K562 (cell line): ENCODE measurements around the gene ERC2. TPM values are rescaled to one million over a fixed set of nuclear protein-coding genes. Genes with fewer than 3 reads are reported as not detected.

ENCODE experiments used
- ATAC-seq: fragments of 200-7000 bp; cut with Tn5 transposase; 3 replicates; pipeline ENCODE4 v1.9.1; 2020; ENCODE audit warnings: moderate library complexity
- BruUV-seq: library from RNA; stranded (reverse); fragments of 400-500 nt; replicated peaks from 2 replicates; lab custom pipeline; 2021; lab: Mats Ljungman, UMichigan
- CTCF ChIA-PET: fragments of 300-600 bp; formaldehyde crosslinking; extraction: SDS; loops from one replicate; lab custom pipeline; 2021; ENCODE audit warnings: low intra/inter-chr PET ratio; lab: Yijun Ruan, JAX
- POLR2A ChIA-PET: fragments of 300-600, 350-650 bp; sonication (Branson Sonifier 250); formaldehyde crosslinking; extraction: SDS; loops from one replicate; lab custom pipeline; 2021; ENCODE audit warnings: antibody characterized with exemption, inconsistent platforms; lab: Yijun Ruan, JAX
- DNase-seq, 4 experiments: peaks; one replicate each; pipeline versions ENCODE4 v3.0.0 to v3.0.0-alpha.2; 2011 to 2018; ENCODE audit warnings: low spot score in 3 of 4, mixed read lengths in 3 of 4; ENCODE audit errors: extremely low read depth in 1 of 4
- FAIRE-seq: peaks from 2 replicates; lab custom pipeline; 2011; peaks lifted over from hg19 to GRCh38; lab: Jason Lieb, UNC
- H2AFZ ChIP-seq: 2 replicates; pipeline ENCODE4 v1.6.0; 2011; ENCODE audit warnings: low read depth, low read length, control low read depth, inconsistent platforms
- H3K27ac ChIP-seq: fragments of 200-600 bp; 3 replicates; pipeline ENCODE4 v1.8.0; 2011; ENCODE audit warnings: low read depth, mild to moderate bottlenecking, control low read depth, inconsistent platforms, low read length, moderate library complexity, mixed read lengths; ENCODE audit errors: extremely low read depth
- H3K27me3 ChIP-seq, 2 experiments: fragments of 300-600 bp in 1 of 2; 2 replicates in 1 of 2; 3 replicates in 1 of 2; pipeline versions ENCODE4 v1.6.0 to v1.8.0; 2011; ENCODE audit warnings: inconsistent platforms in 2 of 2, low read length in 2 of 2, mild to moderate bottlenecking in 1 of 2, mixed read lengths in 1 of 2, moderate library complexity in 1 of 2; ENCODE audit not compliant: control insufficient read depth in 2 of 2, insufficient read depth in 2 of 2
- H3K36me3 ChIP-seq: fragments of 300-600 bp; 3 replicates; pipeline ENCODE4 v1.8.0; 2011; ENCODE audit warnings: mild to moderate bottlenecking, low read length, inconsistent platforms; ENCODE audit not compliant: control insufficient read depth, insufficient read depth
- H3K4me1 ChIP-seq, 2 experiments: fragments of 200-600 bp in 1 of 2; replicated peaks in 1 of 2; 2 replicates in 1 of 2; 3 replicates in 1 of 2; pipeline versions ENCODE4 v1.5.1 to v1.8.0; 2011; ENCODE audit warnings: inconsistent platforms in 2 of 2, low read length in 2 of 2, mild to moderate bottlenecking in 1 of 2, mixed read lengths in 1 of 2, moderate library complexity in 1 of 2; ENCODE audit not compliant: control insufficient read depth in 2 of 2, insufficient read depth in 2 of 2
- H3K4me2 ChIP-seq: 2 replicates; pipeline ENCODE4 v1.6.1; 2011; ENCODE audit warnings: low read length, control low read depth, inconsistent platforms, mixed read lengths; ENCODE audit not compliant: insufficient read depth
- H3K4me3 ChIP-seq: fragments of 200-600 bp; sonication (generic), shearing (Covaris generic); 2 replicates; pipeline ENCODE4 v1.5.1; 2016; ENCODE audit warnings: control low read depth, inconsistent platforms
- H3K79me2 ChIP-seq: fragments of 200-600 bp; 3 replicates; pipeline ENCODE4 v1.8.0; 2011; ENCODE audit warnings: low read length, inconsistent platforms; ENCODE audit not compliant: control insufficient read depth, insufficient read depth
- H3K9ac ChIP-seq, 2 experiments: 2 replicates each; pipeline versions ENCODE4 v1.6.0 to v1.6.1; 2011; ENCODE audit warnings: low read depth in 2 of 2, low read length in 2 of 2, control low read depth in 1 of 2, inconsistent platforms in 1 of 2, mild to moderate bottlenecking in 1 of 2, mixed read lengths in 1 of 2; ENCODE audit not compliant: insufficient read depth in 1 of 2
- H3K9me1 ChIP-seq: one replicate; pipeline ENCODE4 v1.6.0; 2011; ENCODE audit warnings: inconsistent platforms, mild to moderate bottlenecking, low read length, moderate library complexity; ENCODE audit not compliant: control insufficient read depth, insufficient read depth
- H3K9me3 ChIP-seq: replicated peaks from 2 replicates; pipeline ENCODE4 v1.5.1; 2011; ENCODE audit warnings: low read depth, low read length, inconsistent platforms; ENCODE audit not compliant: control insufficient read depth, insufficient read depth
- H4K20me1 ChIP-seq: replicated peaks from 2 replicates; pipeline ENCODE4 v1.6.1; 2011; ENCODE audit warnings: low read length, inconsistent platforms, mixed read lengths; ENCODE audit not compliant: control insufficient read depth, insufficient read depth
- CBX2 ChIP-seq: fragments of 200-600 bp; sonication (generic); IDR thresholded peaks from one replicate; pipeline ENCODE4 v1.6.1; 2012; ENCODE audit warnings: mild to moderate bottlenecking, low read length, inconsistent platforms; ENCODE audit not compliant: insufficient read depth, poor library complexity, severe bottlenecking
- COPS2 ChIP-seq: fragments of 450-650 bp; conservative IDR thresholded peaks from 2 replicates; pipeline ENCODE4 v1.6.1; 2016; ENCODE audit warnings: mild to moderate bottlenecking, moderate library complexity
- DDX20 ChIP-seq: fragments of 450-650 bp; IDR thresholded peaks from 2 replicates; pipeline ENCODE4 v1.6.1; 2016; ENCODE audit warnings: missing genetic modification characterization, low read depth, mild to moderate bottlenecking, missing compliant biosample characterization, moderate library complexity
- FOXJ3 ChIP-seq: sonication (generic); formaldehyde crosslinking; IDR thresholded peaks from 2 replicates; pipeline ENCODE4 v1.4.0; 2020; ENCODE audit warnings: mild to moderate bottlenecking, missing genetic modification reagents
- FUS ChIP-seq: fragments of 200-400 bp; formaldehyde crosslinking; optimal IDR thresholded peaks from 2 replicates; pipeline ENCODE3; 2017; ENCODE audit warnings: low read depth, low read length
- JUNB ChIP-seq: fragments of 450-650 bp; formaldehyde crosslinking; conservative IDR thresholded peaks from 2 replicates; pipeline ENCODE4 v1.4.0; 2020; ENCODE audit warnings: mild to moderate bottlenecking
- KDM5B ChIP-seq: fragments of 200-600 bp; sonication (generic); IDR thresholded peaks from 2 replicates; pipeline ENCODE4 v1.6.1; 2012; ENCODE audit warnings: low read depth, mild to moderate bottlenecking, moderate library complexity, low read length, control low read depth, inconsistent platforms; ENCODE audit not compliant: insufficient replicate concordance
- PRPF4 ChIP-seq: fragments of 200-400 bp; formaldehyde crosslinking; IDR thresholded peaks from one replicate; pipeline ENCODE4 v1.6.1; 2017; ENCODE audit warnings: low read length, low read depth, mild to moderate bottlenecking; ENCODE audit not compliant: insufficient read depth, poor library complexity, severe bottlenecking
- SLC30A9 ChIP-seq: fragments of 250-450 bp; sonication (Bioruptor Pico); IDR thresholded peaks from 2 replicates; pipeline ENCODE4 v1.8.0; 2022; ENCODE audit warnings: mild to moderate bottlenecking, moderate library complexity
- SRSF1 ChIP-seq: fragments of 200-400 bp; formaldehyde crosslinking; IDR thresholded peaks from 2 replicates; pipeline ENCODE4 v1.6.1; 2017; ENCODE audit warnings: mild to moderate bottlenecking, low read depth, low read length, moderate library complexity
- TAF1 ChIP-seq: IDR thresholded peaks from 2 replicates; pipeline ENCODE4 v1.6.1; 2011; ENCODE audit warnings: mild to moderate bottlenecking, low read length, moderate library complexity; ENCODE audit not compliant: insufficient read depth, control insufficient read depth, severe bottlenecking; ENCODE audit errors: extremely low read depth
- WGBS: fragments of 100-300 bp; shearing (Covaris generic); methylation state at CpG from one replicate; pipeline ENCODE4 v1.1.6; 2016; ENCODE audit warnings: low coverage, mixed read lengths; ENCODE audit not compliant: insufficient coverage; ENCODE audit errors: missing lambda C conversion rate; 5-methylcytosine and 5-hydroxymethylcytosine counted together
- in situ Hi-C: fragments of 300-500 bp; cut with MboI; formaldehyde crosslinking; loops from 4 replicates; pipeline ENCODE4 v1.15.0; 2018; ENCODE audit warnings: inconsistent platforms, mixed read lengths
- intact Hi-C: fragments of 100-400 bp; cut with micrococcal nuclease; formaldehyde crosslinking; loops from 2 replicates; pipeline ENCODE4 v1.14.2; 2022
- polyA plus RNA-seq, 8 experiments: library from polyadenylated mRNA; depleted of rRNA in 4 of 8; stranded (reverse) in 5 of 8; unstranded in 3 of 8; fragments of >200 nt; fragmentation: Nextera tagmentation in 2 of 8; fragmentation: Illumina TruSeq in 1 of 8; extraction: Ambion mirVana in 2 of 8; extraction: Trizol in 1 of 8; gene quantifications; 2 replicates each; pipeline versions ENCODE4 v1.2.1 to v1.2.3, GENCODE V29; 2011 to 2014; ENCODE audit warnings: inconsistent platforms in 1 of 8, missing spikeins in 1 of 8
- total RNA-seq, 7 experiments: library from RNA; depleted of rRNA in 6 of 7; stranded (reverse); fragments of >200 nt in 6 of 7; fragmentation: Illumina TruSeq in 2 of 7; extraction: Trizol in 2 of 7; gene quantifications; 2 replicates each; pipeline versions ENCODE4 v1.2.1 to v1.2.3, GENCODE V29; 2011 to 2021; ENCODE audit warnings: low replicate concordance in 1 of 7
- TF ChIP-seq, protein P1 (sequence below): sonication (generic); formaldehyde crosslinking; IDR thresholded peaks from 2 replicates; pipeline ENCODE4 v1.8.0; 2022; ENCODE audit warnings: missing genetic modification reagents, mild to moderate bottlenecking, moderate library complexity, borderline replicate concordance
- TF ChIP-seq, protein P2 (sequence below): sonication (generic); formaldehyde crosslinking; IDR thresholded peaks from 2 replicates; pipeline ENCODE4 v1.8.1; 2023; ENCODE audit warnings: mild to moderate bottlenecking, missing genetic modification reagents
- TF ChIP-seq, protein P3 (sequence below): sonication (generic); formaldehyde crosslinking; IDR thresholded peaks from 2 replicates; pipeline ENCODE4 v1.8.0; 2023; ENCODE audit warnings: mild to moderate bottlenecking, missing genetic modification reagents

The ERC2 gene
- total and polyA plus RNA-seq, 9 of the 15 experiments (the other 6 are each of a cell fraction or from before 2014, with no cell fraction given): 0.04 to 0.18 (median 0.07) TPM; not detected in 2

DNA sequence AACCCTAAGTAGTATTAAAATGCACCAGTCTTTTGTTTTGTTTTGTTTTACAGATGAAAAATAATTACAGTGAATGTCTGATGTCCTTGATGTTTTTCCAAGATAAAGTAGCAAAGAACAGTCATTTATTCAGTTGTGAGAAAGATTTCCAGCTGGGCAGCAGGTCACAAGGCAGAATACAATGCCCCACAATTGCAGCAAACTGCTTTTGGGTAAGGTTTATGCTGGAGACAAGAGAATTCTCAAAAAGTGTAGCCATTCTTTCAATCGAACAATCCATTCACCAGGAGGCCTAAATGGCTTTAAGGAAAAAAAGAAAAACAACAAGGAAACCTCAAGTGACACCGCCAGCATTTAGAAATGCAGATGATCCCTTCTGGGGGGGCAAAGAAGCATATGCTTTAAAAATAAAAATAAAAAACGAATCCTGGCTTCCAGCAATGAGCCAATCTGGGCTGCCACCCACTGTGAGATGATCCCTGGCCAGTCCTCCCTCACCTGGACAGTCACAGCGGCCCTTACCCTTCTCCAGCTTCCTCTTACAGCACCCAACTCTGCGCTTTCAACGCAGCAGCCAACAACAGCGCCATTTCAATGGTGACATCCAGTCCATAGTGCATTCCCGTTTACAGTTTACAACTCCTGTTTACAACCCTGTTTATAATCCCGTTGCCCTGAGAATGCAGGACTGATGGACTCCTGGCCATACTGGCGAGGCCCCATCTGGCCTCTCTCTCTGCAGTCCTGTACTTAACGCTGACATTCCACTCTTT is 955.5 kb downstream of the ERC2 start:
- Histone ChIP-seq H3K4me3 (no peak overlapping the region), H3K27me3 (no peaks in the 10 kb centered on the region; a peak in 1 of 5 replicates), H3K9me3 (no peaks in the 10 kb centered on the region), H3K4me2 (no peak overlapping the region), H3K4me1 (no peaks in the 10 kb centered on the region), H3K36me3 (no peaks in the 10 kb centered on the region), H3K79me2 (no peaks in the 10 kb centered on the region), H2AFZ (no peak overlapping the region), H3K27ac (no peak overlapping the region), H4K20me1 (no peaks in the 10 kb centered on the region), H3K9me1 (no peaks in the 10 kb centered on the region), H3K9ac (no peak overlapping the region)
- DNase-seq (no peak), ATAC-seq (no peak), FAIRE-seq (no peak)
- no peak for TF ChIP-seq DDX20 (tag)
- TF ChIP-seq, protein P1, sequence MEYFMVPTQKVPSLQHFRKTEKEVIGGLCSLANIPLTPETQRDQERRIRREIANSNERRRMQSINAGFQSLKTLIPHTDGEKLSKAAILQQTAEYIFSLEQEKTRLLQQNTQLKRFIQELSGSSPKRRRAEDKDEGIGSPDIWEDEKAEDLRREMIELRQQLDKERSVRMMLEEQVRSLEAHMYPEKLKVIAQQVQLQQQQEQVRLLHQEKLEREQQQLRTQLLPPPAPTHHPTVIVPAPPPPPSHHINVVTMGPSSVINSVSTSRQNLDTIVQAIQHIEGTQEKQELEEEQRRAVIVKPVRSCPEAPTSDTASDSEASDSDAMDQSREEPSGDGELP: no peak
- TF ChIP-seq, protein P2, sequence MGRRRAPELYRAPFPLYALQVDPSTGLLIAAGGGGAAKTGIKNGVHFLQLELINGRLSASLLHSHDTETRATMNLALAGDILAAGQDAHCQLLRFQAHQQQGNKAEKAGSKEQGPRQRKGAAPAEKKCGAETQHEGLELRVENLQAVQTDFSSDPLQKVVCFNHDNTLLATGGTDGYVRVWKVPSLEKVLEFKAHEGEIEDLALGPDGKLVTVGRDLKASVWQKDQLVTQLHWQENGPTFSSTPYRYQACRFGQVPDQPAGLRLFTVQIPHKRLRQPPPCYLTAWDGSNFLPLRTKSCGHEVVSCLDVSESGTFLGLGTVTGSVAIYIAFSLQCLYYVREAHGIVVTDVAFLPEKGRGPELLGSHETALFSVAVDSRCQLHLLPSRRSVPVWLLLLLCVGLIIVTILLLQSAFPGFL: no peak
- TF ChIP-seq SLC30A9 (CRISPR knock-in tag): no peak
- no peak for TF ChIP-seq FUS
- no peak for TF ChIP-seq COPS2
- TF ChIP-seq FOXJ3 (CRISPR knock-in tag): no peak
- no peak for TF ChIP-seq JUNB
- TF ChIP-seq KDM5B: no peak
- TF ChIP-seq SRSF1: no peak
- TF ChIP-seq, protein P3, sequence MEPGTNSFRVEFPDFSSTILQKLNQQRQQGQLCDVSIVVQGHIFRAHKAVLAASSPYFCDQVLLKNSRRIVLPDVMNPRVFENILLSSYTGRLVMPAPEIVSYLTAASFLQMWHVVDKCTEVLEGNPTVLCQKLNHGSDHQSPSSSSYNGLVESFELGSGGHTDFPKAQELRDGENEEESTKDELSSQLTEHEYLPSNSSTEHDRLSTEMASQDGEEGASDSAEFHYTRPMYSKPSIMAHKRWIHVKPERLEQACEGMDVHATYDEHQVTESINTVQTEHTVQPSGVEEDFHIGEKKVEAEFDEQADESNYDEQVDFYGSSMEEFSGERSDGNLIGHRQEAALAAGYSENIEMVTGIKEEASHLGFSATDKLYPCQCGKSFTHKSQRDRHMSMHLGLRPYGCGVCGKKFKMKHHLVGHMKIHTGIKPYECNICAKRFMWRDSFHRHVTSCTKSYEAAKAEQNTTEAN (CRISPR knock-in tag): no peak
- no peak for TF ChIP-seq PRPF4
- TF ChIP-seq TAF1: no peak
- TF ChIP-seq CBX2: no peak
- no TSS peak for BruUV-seq
- in situ Hi-C loops (no loop called here), intact Hi-C loops (no loop called here)
- WGBS: 0% methylated on average over 10 of the region's 11 CpGs
- CTCF ChIA-PET: no interaction called here
- POLR2A ChIA-PET: no interaction called here
